Measurements from ENCODE around the gene ECSCR.

ECSCR gene

GRCh38 chr5:139473565-139473964 is 11.0 kb upstream of the ECSCR start:
- no peak for DNase-seq

- no peak for DNase-seq
Measured at GRCh38 chr5:139473105-139473504, 10.6 kb upstream of the ECSCR start.

- DNase-seq: no peak
Measured at GRCh38 chr5:139472386-139473030, 10.0 kb upstream of the ECSCR start.

GRCh38 chr5:139470821-139471300 is 8.3 kb upstream of the ECSCR start, which contains the start of gene SMIM33:
Gene SMIM33, plus strand, starts transcription at chr5:139471004. Its CDS starts 118 bp downstream, at chr5:139471122.
- DNase-seq: peak; percentile 59

- DNase-seq: no peak
Measured at GRCh38 chr5:139468421-139468931, 5.9 kb upstream of the ECSCR start.

GRCh38 chr5:139461698-139462097 is 845 bp downstream of the ECSCR start:
- no peak for DNase-seq

- DNase-seq: no peak
Measured at GRCh38 chr5:139461176-139461575, 1.4 kb downstream of the ECSCR start.

GRCh38 chr5:139460455-139460854 is 2.1 kb downstream of the ECSCR start:
- DNase-seq: no peak

GRCh38 chr5:139459451-139459934 is 3.0 kb downstream of the ECSCR start:
- DNase-seq: no peak

- DNase-seq: peak; percentile 87
Measured at GRCh38 chr5:139458580-139459407, 3.7 kb downstream of the ECSCR start.

GRCh38 chr5:139457653-139458306 is 4.8 kb downstream of the ECSCR start:
- no peak for DNase-seq

GRCh38 chr5:139457241-139457640 is 5.3 kb downstream of the ECSCR start:
- DNase-seq: no peak

- DNase-seq: no peak
Measured at GRCh38 chr5:139456776-139457175, 5.8 kb downstream of the ECSCR start.

- DNase-seq: no peak
Measured at GRCh38 chr5:139454568-139455290, 7.8 kb downstream of the ECSCR start.

GRCh38 chr5:139453683-139454567 is 8.6 kb downstream of the ECSCR start:
- peak; percentile 73 for DNase-seq

GRCh38 chr5:139451878-139452660 is 10.5 kb downstream of the ECSCR start:
- no peak for DNase-seq

GRCh38 chr5:139451176-139451575 is 11.4 kb downstream of the ECSCR start:
- no peak for DNase-seq

- DNase-seq: no peak
Measured at GRCh38 chr5:139446956-139447779, 15.4 kb downstream of the ECSCR start.

GRCh38 chr5:139445325-139446170 is 17.0 kb downstream of the ECSCR start:
- DNase-seq: no peak

Measured in CD4-positive, alpha-beta T cell treated with Interleukin-17A for 1 hour (primary cell).